HG02884 (cell line): ENCODE results near the gene HNF1A.

ENCODE experiments used
- ATAC-seq: cut with Tn5 transposase; IDR thresholded peaks from one replicate; pipeline ENCODE4 v1.9.1; 2021; ENCODE audit warnings: mild to moderate bottlenecking, moderate library complexity; ENCODE audit not compliant: unreplicated experiment

Gene HNF1A

DNA sequence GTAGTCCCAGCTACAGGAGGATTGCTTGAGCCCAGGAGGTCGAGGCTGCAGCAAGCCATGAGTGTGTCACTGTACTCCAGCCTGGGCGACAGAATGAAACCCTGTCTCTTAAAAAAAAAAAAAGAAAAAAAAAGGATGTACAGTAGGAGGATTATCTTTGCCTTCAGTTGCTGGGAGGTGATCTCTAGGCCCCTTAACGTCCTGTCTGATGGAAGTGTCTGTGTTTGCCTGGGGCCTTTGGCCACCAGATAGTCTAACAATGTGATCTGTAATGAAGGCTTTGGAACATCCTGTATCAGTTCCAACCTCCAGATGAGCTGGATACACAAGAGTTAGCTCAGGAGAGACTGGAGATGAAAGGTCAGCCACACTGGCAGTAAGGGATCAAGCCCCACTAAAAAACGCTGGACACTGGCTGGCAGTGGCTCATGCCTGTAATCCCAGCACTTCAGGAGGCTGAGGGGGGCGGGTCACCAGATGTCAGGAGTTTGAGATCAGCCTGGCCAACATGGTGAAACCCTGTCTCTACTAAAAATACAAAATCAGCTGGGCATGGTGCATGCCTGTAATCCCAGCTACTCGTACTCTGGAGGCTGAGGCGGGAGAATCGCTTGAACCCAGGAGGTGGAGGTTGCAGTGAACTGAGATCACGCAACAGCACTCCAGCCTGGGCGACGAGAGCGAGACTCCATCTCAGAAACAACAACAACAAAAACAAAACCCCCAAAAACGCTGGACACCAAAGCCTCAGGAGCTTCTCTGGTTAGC is 19.0 kb upstream of the HNF1A start:
- no peak for ATAC-seq

DNA sequence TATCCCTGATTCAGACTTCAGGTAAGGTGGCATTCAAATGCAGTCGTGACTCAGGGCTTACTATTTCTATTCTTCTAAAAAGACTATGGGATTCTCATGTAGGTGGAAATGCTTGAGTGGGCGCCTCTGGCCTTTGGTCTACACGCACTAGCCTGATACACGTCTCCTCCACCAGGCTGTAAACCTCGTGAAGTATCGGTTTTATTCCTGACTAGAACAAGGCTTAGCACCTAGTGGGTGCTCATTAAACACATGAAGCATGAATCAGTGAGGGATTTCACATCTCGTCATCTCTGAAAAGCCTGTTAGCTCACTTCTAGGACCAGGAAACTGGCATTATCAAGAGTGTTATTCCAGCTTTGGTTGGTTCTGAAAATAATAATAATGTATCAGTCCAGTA is 17.7 kb upstream of the HNF1A start:
- no peak for ATAC-seq

DNA sequence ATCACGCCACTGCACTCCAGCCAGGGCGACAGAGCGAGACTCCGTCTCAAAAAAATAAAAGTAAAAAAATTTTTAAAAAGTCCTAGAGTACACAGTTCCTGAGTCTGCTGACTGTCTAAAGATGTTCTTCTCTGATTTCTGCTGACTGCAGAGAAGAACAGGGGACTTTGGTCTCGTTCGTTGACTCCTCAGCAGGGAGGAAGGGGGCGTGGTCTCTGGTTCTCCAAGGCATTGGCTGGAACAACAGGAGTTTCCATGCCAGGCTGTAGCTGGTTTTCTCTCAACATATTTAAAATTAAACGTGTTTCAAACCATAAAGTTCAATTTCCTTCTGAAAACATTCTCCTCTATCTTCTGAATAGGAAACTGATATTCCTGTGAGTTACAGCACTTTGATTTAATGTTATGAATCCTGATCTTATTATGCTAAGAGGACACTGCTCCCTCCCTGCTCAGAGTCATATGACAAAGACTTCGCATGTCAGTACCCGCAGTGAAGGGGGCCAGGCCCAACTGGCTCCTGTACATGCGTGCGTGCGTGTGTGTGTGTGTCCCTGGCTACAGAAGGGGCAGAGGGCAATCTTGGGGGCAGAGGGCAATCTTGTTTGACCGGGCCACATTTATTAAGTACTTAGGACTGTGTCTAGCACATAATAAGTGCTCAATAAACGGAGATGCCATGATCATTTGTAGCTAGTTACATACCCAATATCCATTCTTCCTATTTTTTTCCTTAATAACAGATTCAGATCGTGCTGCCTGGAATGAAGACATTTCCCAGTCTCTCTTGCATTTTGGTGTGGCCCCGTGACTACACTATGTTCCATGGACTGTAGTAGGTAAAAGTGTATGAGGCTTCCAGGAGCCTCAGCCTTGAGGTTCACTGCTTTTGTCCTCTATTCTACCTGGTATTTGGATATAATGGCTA is 16.5 kb upstream of the HNF1A start:
- ATAC-seq: no peak

DNA sequence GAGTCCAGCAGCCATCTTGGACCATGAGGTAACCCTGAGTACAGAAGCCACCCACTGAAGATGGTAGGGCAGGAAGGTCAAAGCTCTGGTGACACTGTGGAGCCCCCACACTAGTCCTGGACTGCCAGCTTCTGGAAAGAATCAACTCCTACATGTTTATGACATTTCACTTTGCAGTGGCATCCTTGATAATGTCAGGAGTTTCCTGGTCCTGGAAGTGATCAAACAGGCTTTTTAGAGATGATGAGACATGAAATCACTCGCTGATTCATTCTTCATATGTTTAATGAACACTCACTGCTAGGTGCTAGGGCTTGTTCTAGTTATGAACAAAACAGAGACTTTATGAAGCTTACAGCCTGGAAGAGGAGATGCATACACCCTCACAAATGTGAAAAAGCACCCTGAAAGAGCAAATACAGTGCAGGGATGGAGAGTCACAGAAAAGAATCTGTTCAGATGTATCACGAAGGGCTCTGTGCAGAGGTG is 15.8 kb upstream of the HNF1A start:
- ATAC-seq: no peak

DNA sequence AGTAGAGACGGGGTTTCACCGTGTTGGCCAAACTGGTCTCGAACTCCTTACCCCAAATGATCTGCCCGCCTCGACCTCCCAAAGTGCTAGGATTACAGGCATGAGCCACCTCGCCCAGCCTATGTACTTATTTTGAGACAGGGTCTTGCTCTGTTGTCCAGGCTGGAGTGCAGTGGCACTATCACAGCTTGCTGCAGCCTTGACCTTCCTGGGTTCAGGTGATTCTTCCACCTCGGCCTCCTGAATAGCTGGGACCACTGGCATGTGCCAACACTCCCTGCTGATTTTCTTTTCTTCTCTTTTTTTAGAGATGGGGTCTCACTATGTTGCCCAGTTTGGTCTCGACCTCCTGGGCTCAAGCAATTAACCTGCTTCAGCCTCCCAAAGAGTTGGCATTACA is 14.0 kb upstream of the HNF1A start:
- ATAC-seq: no peak

- ATAC-seq: no peak
Observed at GRCh38 chr12:120965534-120966091, 12.7 kb upstream of the HNF1A start.

DNA sequence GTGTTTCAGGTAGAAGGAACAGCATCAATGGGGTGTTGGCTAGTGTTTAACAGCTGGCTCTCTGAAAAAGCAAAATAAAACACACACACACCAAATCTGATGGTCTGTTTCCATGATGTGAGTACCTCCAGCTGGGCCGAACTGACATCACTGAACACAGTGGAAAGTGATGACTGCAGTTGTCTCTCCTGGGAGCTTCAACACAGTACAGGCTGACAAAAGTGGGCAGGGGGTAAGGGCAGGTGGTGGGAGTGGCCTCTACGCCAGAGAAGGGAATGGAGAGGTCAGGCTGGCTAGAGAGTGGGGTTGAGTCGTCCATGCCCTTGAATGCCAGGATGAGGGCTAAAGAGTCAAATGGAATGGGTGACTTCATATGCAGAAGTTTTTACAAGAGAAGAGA is 8.0 kb upstream of the HNF1A start:
- ATAC-seq: no peak

DNA sequence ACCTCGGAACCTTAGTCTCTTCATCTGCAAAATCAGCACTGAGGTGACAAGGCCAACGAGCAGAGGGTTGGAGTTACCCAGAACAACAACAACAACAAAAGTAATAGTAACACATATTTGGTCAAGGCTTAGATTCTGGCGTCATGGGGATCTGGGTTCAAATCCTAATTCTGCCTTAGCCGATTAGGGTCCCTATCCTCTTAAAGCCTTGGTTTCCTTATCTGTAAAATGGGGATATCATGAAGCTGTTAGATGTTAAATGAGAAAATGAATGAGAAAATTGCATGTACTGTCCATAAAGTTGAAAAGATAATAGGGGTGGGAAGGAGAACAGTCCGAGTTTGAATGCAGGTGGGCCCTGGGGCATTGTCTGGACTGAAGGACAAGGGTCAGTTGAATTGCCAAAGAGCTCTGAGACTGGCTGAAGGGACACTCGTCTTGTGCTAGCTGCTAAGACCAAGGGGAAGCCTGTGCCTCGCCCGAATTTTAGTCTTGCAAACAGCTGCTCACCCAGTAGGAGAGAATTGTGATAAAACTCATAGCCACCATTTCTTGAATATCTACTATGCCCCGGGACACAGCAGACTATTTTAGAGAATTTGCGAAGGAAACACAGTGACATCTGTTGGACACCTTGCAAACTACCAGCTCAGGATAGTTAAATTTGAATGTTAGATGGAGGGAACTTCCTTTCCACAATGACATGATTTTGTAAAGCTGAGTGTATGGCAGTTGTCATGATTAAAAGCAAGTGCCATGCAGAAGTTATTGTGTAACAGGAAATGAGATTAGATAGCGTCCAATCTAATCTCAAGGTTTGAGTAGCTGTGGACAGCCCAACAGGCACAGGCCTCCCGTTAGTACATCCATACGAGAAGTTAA is 6.8 kb upstream of the HNF1A start:
- ATAC-seq: no peak

GRCh38 chr12:120972870-120973543 is 5.3 kb upstream of the HNF1A start:
- ATAC-seq: no peak

DNA sequence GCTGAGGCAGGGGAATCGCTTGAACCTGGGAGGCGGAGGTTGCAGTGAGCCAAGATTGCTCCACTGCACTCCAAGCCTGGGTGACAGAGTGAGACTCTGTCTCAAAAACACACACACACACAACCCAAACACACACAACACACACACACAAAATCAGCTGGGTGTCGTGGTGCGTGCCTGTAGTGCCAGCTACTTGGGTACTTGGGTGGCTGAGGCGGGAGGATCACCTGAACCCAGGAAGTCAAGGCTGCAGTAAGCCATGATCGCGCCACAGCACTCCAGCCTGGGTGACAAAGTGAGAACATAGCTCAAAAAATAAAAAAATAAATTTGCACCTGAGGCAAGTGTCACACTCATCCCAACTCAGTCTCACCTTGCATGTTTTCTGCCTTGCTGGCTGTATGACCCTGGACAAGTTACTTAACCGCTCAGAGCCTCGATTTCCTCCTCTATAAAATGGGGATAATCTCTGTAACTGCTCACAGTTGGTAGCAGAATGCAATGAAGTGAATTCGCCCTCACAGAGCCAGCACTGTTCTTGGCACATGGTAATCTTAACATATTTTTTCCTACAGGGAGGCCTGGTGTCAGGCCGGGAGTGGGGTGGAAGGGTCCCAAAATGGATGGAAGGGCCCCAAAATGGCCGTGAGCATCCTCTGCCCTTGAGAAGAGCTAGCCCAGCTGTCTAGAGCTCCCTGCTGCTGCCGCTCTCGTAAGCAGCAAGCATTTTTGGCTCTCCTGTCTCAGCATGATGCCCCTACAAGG is 630 bp upstream of the HNF1A start:
- ATAC-seq: no peak

GRCh38 chr12:120979220-120979861 is 998 bp downstream of the HNF1A start:
- no peak for ATAC-seq

GRCh38 chr12:120979862-120980696 is 1.7 kb downstream of the HNF1A start:
- ATAC-seq: no peak

DNA sequence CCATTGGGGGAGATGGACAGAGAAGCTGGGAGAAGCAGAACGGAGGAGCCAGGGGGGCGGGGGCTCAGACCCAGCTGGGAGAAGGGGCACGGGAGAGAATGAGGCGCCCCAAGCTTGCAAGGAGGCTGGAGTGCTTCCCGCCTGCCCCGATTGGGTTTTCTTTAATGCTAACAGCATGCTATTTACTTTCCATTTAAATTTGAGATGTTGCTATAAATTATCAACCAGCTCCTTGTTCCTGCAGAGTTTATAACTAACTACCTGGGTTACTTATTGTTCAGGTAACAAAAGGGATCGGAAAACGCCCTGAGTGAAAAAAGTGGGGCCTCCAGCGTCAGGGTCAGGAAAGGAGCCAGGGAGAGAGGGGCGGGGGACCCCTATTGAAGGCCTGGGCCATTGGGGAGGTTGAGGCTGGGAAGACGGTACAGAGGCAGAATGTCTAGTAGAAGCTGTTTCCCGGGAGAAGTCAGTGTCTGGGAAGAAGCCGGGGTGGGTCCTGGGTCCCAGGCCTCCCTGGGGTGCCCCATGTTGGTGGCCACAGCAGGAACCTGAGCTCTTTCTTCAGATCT is 2.5 kb downstream of the HNF1A start:
- no peak for ATAC-seq

GRCh38 chr12:120981407-120981941 is 3.1 kb downstream of the HNF1A start:
- no peak for ATAC-seq

DNA sequence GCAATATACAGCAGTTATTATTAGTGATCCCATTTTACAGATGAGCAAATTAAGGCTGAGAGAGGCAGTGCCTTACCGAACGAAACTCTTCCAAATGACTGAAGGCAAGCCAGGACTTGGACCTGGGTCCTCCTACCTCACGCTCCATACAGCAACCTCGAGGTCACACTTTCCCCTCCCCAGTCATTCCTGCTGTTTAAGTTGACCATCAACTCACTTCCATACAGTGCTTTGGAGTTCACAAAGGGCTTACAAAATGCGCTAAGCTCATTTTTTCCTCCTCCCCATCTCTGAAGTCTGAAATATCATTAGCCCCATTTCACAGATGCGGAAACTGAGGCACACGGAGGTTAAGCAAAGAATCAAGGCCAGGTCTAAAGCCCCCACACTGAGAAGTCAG is 4.3 kb downstream of the HNF1A start:
- ATAC-seq: no peak

DNA sequence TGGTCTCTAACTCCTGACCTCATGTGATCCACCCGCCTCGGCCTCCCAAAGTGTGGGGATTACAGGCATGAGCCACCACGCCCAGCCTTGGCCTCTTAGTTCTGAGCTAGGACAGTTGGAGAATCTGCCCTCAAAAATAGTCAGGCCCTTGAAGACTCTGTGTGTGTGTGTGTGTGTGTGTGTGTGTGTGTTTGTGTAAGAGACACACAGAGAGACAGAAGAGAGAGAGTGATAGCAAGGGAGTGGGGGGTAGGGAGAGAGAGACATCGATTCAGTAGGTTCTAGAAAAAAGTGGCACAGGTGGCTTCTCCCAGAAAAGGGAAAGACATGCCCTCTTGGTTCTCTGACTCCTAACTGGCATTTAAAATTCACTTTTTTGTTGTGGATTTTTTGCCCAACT is 5.4 kb downstream of the HNF1A start:
- no peak for ATAC-seq

- no peak for ATAC-seq
Observed at GRCh38 chr12:120984351-120984898, 6.1 kb downstream of the HNF1A start.
